ENCODE data around the gene LOC128125822.

The LOC128125822 gene

DNA sequence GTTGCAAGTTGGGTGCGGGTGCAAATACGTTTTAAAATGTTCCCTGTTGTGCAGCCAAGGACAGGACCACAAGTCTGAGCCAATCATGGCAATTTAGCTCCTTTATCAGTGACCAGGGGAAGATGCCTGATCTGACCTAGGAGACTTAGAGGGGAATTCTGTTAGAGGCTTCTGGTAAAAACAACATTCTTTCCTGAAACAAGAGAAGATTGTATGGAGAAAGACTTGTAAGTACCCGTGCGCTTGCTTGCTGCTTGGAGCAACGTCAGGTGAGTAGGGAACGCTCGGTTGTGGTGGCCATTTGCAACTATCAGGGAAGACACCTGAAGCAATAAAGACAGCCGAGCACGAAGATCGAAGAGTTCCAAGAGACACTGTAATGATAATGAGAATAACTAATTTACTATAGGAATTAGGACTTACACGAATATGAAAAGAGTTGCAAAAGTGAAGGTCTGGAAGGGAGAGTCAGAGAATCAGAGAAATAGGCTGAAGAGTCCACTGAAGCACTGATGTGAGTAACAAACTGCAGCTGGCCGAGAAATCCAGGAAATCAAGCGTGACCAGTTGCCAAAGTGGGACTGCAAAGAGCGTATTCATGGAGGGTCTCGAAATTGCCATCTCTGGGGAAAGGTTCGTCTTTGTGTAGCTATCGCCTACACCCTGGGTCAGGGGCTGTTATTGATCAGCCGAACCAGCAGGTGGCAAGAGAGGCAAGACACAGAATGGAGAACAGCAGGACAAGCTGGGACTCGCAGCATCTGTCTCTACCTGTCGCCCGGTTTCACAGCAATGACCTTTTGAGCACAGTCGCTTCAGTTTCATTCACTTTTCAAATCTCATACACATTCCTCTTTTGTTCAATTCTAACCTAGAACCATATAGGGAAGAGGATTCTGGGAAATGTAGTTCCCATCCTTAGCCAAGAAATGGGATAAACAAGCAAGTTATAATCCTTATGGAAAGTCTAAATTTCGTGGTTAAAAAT lies 26.1 kb downstream of the LOC128125822 start:
- Histone ChIP-seq H3K36me3 (no peaks in the 10 kb centered on the region), H3K27ac (no peak overlapping the region), H3K9me3 (no peaks in the 10 kb centered on the region), H3K4me1 (peaks cover 0 to 16% (median 8%) of the 10 kb centered on the region in 3 donors), H3K4me3 (peak overlapping the region; percentile 26 to 68 (median 42)), H3K27me3 (peaks cover 0 to 7% (median 0%) of the 10 kb centered on the region in 4 donors)
- WGBS, 2 donors = 1 to 2% methylated on average over 23 of the region's 23 CpGs
- intact Hi-C loops (cut with DNase I) = loop anchor here (5.0 kb wide), 1 partner anchor 164 kb away; no protein-coding TSS in a partner anchor
- peak; percentile 13 for DNase-seq
- TF ChIP-seq CTCF (IDR thresholded peaks at IDR 0.05) (peak; percentile 47 to 87 (median 80)), POLR2A (IDR thresholded peaks at IDR 0.05) (no peak)

- no peaks in the 10 kb centered on the region for H3K9me3 ChIP-seq
- intact Hi-C loops (cut with DNase I) = loop anchor here (5.0 kb wide), 1 partner anchor 163 kb away; no protein-coding TSS in a partner anchor
- H3K36me3 ChIP-seq = no peaks in the 10 kb centered on the region
- WGBS, 2 donors = 74 to 85% methylated on average over 5 to 7 of the region's 7 CpGs
- peaks cover 0 to 7% (median 0%) of the 10 kb centered on the region in 4 donors for H3K27me3 ChIP-seq
- H3K27ac ChIP-seq = no peak overlapping the region
- no peak for DNase-seq
- no peak for TF ChIP-seq POLR2A (IDR thresholded peaks at IDR 0.05)
- no peak for TF ChIP-seq CTCF (IDR thresholded peaks at IDR 0.05)
- peaks cover 0 to 16% (median 8%) of the 10 kb centered on the region in 3 donors for H3K4me1 ChIP-seq
- H3K4me3 ChIP-seq = no peak overlapping the region
These were observed 27.0 kb downstream of the LOC128125822 start for GRCh38 chr6:63599243-63599642.

DNA sequence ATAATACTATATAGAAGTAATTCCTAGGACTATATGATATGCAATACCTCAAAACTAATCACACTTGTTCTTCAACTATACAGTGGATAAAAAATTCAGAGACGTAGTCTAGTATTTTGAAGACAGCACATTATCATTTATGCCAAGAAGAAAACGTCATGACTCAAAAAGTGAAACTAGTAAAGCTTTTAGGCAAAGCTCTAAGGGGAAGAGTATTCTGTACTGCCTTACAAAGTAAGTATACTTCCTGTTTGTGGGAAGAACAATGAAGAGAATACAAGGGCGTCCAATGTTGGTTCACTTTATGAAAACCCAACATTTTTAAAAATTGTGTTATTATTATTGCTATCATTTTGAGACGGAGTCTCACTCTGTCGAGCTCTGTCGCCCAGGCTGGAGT lies 27.9 kb downstream of the LOC128125822 start:
- peaks cover 0 to 7% (median 0%) of the 10 kb centered on the region in 4 donors for H3K27me3 ChIP-seq
- H3K36me3 ChIP-seq = no peaks in the 10 kb centered on the region
- TF ChIP-seq POLR2A (IDR thresholded peaks at IDR 0.05) (no peak), CTCF (IDR thresholded peaks at IDR 0.05) (no peak)
- no peak overlapping the region for H3K4me3 ChIP-seq
- WGBS, 2 donors = 53 to 69% methylated on average over 6 of the region's 6 CpGs
- H3K4me1 ChIP-seq = peaks cover 0 to 16% (median 8%) of the 10 kb centered on the region in 3 donors
- DNase-seq = no peak
- H3K9me3 ChIP-seq = no peaks in the 10 kb centered on the region
- intact Hi-C loops (cut with DNase I) = no loop called here
- no peak overlapping the region for H3K27ac ChIP-seq

- intact Hi-C loops (cut with DNase I) = no loop called here
- H3K27me3 ChIP-seq = no peaks in the 10 kb centered on the region
These were observed 37.0 kb downstream of the LOC128125822 start for GRCh38 chr6:63609231-63609630.

More at GRCh38 chr6:63609231-63609630, 37.0 kb downstream of the LOC128125822 start:
- H3K36me3 ChIP-seq = no peaks in the 10 kb centered on the region
- 83 to 100% methylated on average over 1 of the region's 1 CpG for WGBS, 2 donors
- no peak overlapping the region for H3K4me3 ChIP-seq
- H3K4me1 ChIP-seq = no peaks in the 10 kb centered on the region
- TF ChIP-seq POLR2A (IDR thresholded peaks at IDR 0.05) = no peak
- no peak for TF ChIP-seq CTCF (IDR thresholded peaks at IDR 0.05)
- DNase-seq = no peak
- no peak overlapping the region for H3K27ac ChIP-seq
- no peaks in the 10 kb centered on the region for H3K9me3 ChIP-seq
